ENCODE data around the gene ZNF524. TPM values are rescaled to one million over a fixed set of nuclear protein-coding genes. Genes with fewer than 3 reads are reported as not detected.

The ZNF524 gene
- total RNA-seq, 1 experiment from 2014 or later = 5.5 TPM

DNA sequence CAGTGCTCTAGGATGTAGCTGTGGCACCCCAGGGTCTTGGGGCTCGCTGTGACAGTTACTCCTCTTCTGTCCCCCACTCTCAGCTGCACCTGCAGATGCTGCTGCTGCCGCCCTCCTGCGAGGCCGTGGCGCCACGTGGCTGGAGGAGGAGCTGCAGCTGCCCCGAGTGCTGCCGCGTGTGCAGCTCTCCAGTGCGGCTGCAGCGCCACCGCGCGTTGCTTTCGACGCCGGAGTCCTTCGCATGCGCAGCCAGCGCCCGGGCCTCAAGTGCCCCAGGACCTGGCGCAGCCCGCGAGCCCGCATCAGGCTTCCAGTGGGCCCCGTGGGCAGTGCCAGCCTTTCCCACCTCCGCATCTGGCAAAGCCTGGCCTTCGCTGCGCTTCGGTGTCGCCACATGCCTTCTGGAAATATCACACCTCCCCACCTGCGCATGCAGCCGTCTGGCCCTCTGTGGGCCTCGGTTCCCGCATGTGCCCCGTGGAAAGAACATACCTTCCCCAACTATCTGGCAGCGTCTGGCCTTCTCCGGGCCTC is 40.0 kb downstream of the ZNF524 start (continued):
- TF ChIP-seq STAT6 (CRISPR knock-in tag; conservative IDR thresholded peaks at IDR 0.05; ENCODE audit: low read depth) = no peak
- TF ChIP-seq CBFB (CRISPR knock-in tag; IDR thresholded peaks at IDR 0.05; ENCODE audit: low read depth) = no peak
- no peak for TF ChIP-seq NR3C1 (CRISPR knock-in tag; conservative IDR thresholded peaks at IDR 0.05; ENCODE audit: low read depth)
- 0 out of 2 replicates have a peak, but pooled peaks have one; percentile 40 for TF ChIP-seq MLX (CRISPR knock-in tag; IDR thresholded peaks at IDR 0.05)
- no peak for TF ChIP-seq JAZF1 (CRISPR knock-in tag; IDR thresholded peaks at IDR 0.05)
- TF ChIP-seq MAX (CRISPR knock-in tag; IDR thresholded peaks at IDR 0.05) = peak; percentile 99
- no peak for TF ChIP-seq ZNF416 (CRISPR knock-in tag; IDR thresholded peaks at IDR 0.05)
- no peak for TF ChIP-seq EMX1 (CRISPR knock-in tag; IDR thresholded peaks at IDR 0.05)
- TF ChIP-seq, protein P1, sequence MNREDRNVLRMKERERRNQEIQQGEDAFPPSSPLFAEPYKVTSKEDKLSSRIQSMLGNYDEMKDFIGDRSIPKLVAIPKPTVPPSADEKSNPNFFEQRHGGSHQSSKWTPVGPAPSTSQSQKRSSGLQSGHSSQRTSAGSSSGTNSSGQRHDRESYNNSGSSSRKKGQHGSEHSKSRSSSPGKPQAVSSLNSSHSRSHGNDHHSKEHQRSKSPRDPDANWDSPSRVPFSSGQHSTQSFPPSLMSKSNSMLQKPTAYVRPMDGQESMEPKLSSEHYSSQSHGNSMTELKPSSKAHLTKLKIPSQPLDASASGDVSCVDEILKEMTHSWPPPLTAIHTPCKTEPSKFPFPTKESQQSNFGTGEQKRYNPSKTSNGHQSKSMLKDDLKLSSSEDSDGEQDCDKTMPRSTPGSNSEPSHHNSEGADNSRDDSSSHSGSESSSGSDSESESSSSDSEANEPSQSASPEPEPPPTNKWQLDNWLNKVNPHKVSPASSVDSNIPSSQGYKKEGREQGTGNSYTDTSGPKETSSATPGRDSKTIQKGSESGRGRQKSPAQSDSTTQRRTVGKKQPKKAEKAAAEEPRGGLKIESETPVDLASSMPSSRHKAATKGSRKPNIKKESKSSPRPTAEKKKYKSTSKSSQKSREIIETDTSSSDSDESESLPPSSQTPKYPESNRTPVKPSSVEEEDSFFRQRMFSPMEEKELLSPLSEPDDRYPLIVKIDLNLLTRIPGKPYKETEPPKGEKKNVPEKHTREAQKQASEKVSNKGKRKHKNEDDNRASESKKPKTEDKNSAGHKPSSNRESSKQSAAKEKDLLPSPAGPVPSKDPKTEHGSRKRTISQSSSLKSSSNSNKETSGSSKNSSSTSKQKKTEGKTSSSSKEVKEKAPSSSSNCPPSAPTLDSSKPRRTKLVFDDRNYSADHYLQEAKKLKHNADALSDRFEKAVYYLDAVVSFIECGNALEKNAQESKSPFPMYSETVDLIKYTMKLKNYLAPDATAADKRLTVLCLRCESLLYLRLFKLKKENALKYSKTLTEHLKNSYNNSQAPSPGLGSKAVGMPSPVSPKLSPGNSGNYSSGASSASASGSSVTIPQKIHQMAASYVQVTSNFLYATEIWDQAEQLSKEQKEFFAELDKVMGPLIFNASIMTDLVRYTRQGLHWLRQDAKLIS (CRISPR knock-in tag; IDR thresholded peaks at IDR 0.05; ENCODE audit: borderline replicate concordance) = no peak
- peak; percentile 82 for TF ChIP-seq PRDM15 (CRISPR knock-in tag; IDR thresholded peaks at IDR 0.05)
- TF ChIP-seq GTF2I (CRISPR knock-in tag; conservative IDR thresholded peaks at IDR 0.05) = no peak
- peak; percentile 92 for TF ChIP-seq FOXK1 (CRISPR knock-in tag; IDR thresholded peaks at IDR 0.05)
- TF ChIP-seq CREB1 (CRISPR knock-in tag; IDR thresholded peaks at IDR 0.05) = peak; percentile 89
- TF ChIP-seq, protein P2, sequence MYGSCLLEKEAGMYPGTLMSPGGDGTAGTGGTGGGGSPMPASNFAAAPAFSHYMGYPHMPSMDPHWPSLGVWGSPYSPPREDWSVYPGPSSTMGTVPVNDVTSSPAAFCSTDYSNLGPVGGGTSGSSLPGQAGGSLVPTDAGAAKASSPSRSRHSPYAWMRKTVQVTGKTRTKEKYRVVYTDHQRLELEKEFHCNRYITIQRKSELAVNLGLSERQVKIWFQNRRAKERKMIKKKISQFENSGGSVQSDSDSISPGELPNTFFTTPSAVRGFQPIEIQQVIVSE (CRISPR knock-in tag; IDR thresholded peaks at IDR 0.05; ENCODE audit: borderline replicate concordance) = no peak
- peak; percentile 91 for TF ChIP-seq ETV6 (CRISPR knock-in tag; IDR thresholded peaks at IDR 0.05)
- TF ChIP-seq, protein P3, sequence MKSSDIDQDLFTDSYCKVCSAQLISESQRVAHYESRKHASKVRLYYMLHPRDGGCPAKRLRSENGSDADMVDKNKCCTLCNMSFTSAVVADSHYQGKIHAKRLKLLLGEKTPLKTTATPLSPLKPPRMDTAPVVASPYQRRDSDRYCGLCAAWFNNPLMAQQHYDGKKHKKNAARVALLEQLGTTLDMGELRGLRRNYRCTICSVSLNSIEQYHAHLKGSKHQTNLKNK (CRISPR knock-in tag; IDR thresholded peaks at IDR 0.05) = no peak
- TF ChIP-seq JUN (CRISPR knock-in tag; IDR thresholded peaks at IDR 0.05) = peak; percentile 94
- no peak for TF ChIP-seq PRRX2 (CRISPR knock-in tag; IDR thresholded peaks at IDR 0.05)
- TF ChIP-seq ERG (CRISPR knock-in tag; IDR thresholded peaks at IDR 0.05) = no peak
- TF ChIP-seq CREM (CRISPR knock-in tag; IDR thresholded peaks at IDR 0.05) = 0 out of 2 replicates have a peak, but pooled peaks have one; percentile 47
- TF ChIP-seq ATF1 (CRISPR knock-in tag; IDR thresholded peaks at IDR 0.05) = 0 out of 2 replicates have a peak, but pooled peaks have one; percentile 32
- TF ChIP-seq ESRRA (CRISPR knock-in tag; IDR thresholded peaks at IDR 0.05; ENCODE audit: borderline replicate concordance) = no peak
- peak; percentile 95 for TF ChIP-seq ZNF219 (CRISPR knock-in tag; IDR thresholded peaks at IDR 0.05; ENCODE audit: borderline replicate concordance)
- TF ChIP-seq IRF1 (CRISPR knock-in tag; IDR thresholded peaks at IDR 0.05) = peak; percentile 97

Data from WTC11 (cell line).